ENCODE data around the gene TSC22D2.

- TF ChIP-seq POLR2A (IDR thresholded peaks at IDR 0.05; ENCODE audit: low read depth, low read length) (no peak), TAF1 (IDR thresholded peaks at IDR 0.05; ENCODE audit: borderline replicate concordance, low read depth, low read length) (no peak)
These were observed 107.1 kb downstream of the TSC22D2 start for GRCh38 chr3:150515210-150515609.

All from GM12892 (cell line).